Ovary (tissue), 9 donors: ENCODE results near the gene SUV39H2. TPM values are rescaled to one million over a fixed set of nuclear protein-coding genes. Genes with fewer than 3 reads are reported as not detected.

Experiments
- DNase-seq, 5 donors: peaks; one replicate each; pipeline ENCODE4 v3.0.0-alpha.2; 2019 to 2020
- H3K27ac ChIP-seq, 2 donors: fragments of 200-600 bp; one replicate each; pipeline versions ENCODE4 v1.5.1 to v1.8.0; 2019 to 2022
- H3K27me3 ChIP-seq: fragments of 200-600 bp; one replicate; pipeline ENCODE4 v1.8.0; 2022
- H3K36me3 ChIP-seq: fragments of 200-600 bp; sonication (generic); one replicate; pipeline ENCODE4 v1.5.1; 2019
- H3K4me1 ChIP-seq: one replicate; pipeline ENCODE4 v1.8.1; 2013; ENCODE audit warnings: mild to moderate bottlenecking, moderate library complexity; ENCODE audit not compliant: insufficient read depth
- H3K4me3 ChIP-seq: fragments of 200-600 bp; sonication (generic); one replicate; pipeline ENCODE4 v1.5.1; 2017
- H3K9me3 ChIP-seq, 2 donors: fragments of 200-600 bp in 1 of 2; sonication (generic) in 1 of 2; one replicate each; pipeline versions ENCODE4 v1.5.1 to v1.8.1; 2013 to 2019; ENCODE audit warnings: mild to moderate bottlenecking in 1 of 2, moderate library complexity in 1 of 2
- EP300 ChIP-seq: sonication (generic); formaldehyde crosslinking; IDR thresholded peaks from one replicate; pipeline ENCODE4 v1.6.1; 2017; ENCODE audit warnings: antibody characterized with exemption
- POLR2A ChIP-seq: fragments of 450-650 bp; IDR thresholded peaks from one replicate; pipeline ENCODE4 v1.6.1; 2017; ENCODE audit warnings: antibody characterized with exemption, mild to moderate bottlenecking, moderate library complexity
- WGBS, 3 donors: extraction: QIAGEN DNeasy Blood & Tissue Kit in 1 of 3; methylation state at CpG; one replicate each; pipeline versions ENCODE4 v1.1.5 to v1.1.7; 2013 to 2017; 5-methylcytosine and 5-hydroxymethylcytosine counted together
- intact Hi-C, 4 donors: fragments of 100-400 bp; cut with DNase I; formaldehyde crosslinking; loops; one replicate each; pipeline versions ENCODE4 v1.11.0 to v1.15.1; 2022 to 2023
- polyA plus RNA-seq, 2 donors: library from polyadenylated mRNA; stranded (reverse); fragments of 200-250 nt in 1 of 2; fragments of 350-450 nt in 1 of 2; fragmentation: Illumina TruSeq in 1 of 2; extraction: RNeasy Lipid Tissue Mini Kit (QIAGEN cat#74804) in 1 of 2; gene quantifications; one replicate each; pipeline ENCODE4 v1.2.3, GENCODE V29; 2013 to 2014
- total RNA-seq, 7 donors: library from RNA; depleted of rRNA in 2 of 7; stranded (reverse); fragments of >200 nt in 2 of 7; fragmentation: NEBNext Ultra II Directional in 3 of 7; extraction: Animal tissue kit (Norgen Biotek cat#: 25700) in 3 of 7; gene quantifications; one replicate each; pipeline versions ENCODE4 v1.1.0 to v1.2.4, GENCODE V29; 2016 to 2023
- TF ChIP-seq, protein P1 (sequence below), 3 donors: fragments of 450-650 bp in 2 of 3; fragments of 200-600 bp in 1 of 3; IDR thresholded peaks; one replicate each; pipeline versions ENCODE4 v1.5.1 to v1.8.0; 2016 to 2022; ENCODE audit warnings: antibody characterized with exemption in 3 of 3, mild to moderate bottlenecking in 1 of 3
- donor health status: DM: no; HTN: no; CAD: no; lungs with moderate emphysema.
- donor health status: DM: no; HTN: no; CAD: no.
- donor health status: Bipolar disorder and iron deficiency.
- donor health status: DM: yes; HTN: yes; CAD: no.
- donor health status: DM: no; HTN: no; CAD: no.
- donor health status: DM: yes; HTN: yes; CAD: no.

Gene SUV39H2
- total and polyA plus RNA-seq, 9 donors, result 3.0 to 16.4 (median 7.1) TPM

GRCh38 chr10:14873090-14873760, 5.4 kb upstream of the SUV39H2 start:
- 57 to 68% (median 65%) methylated on average over 2 of the region's 2 CpGs for WGBS, 3 donors
- intact Hi-C loops, result no loop called here
- Histone ChIP-seq H3K9me3 (no peaks in the 10 kb centered on the region), H3K4me1 (no peaks in the 10 kb centered on the region), H3K4me3 (no peak overlapping the region), H3K36me3 (no peaks in the 10 kb centered on the region), H3K27me3 (no peaks in the 10 kb centered on the region), H3K27ac (no peak overlapping the region)
- no peak for DNase-seq
- TF ChIP-seq EP300 (no peak), POLR2A (no peak)
- TF ChIP-seq, protein P1, sequence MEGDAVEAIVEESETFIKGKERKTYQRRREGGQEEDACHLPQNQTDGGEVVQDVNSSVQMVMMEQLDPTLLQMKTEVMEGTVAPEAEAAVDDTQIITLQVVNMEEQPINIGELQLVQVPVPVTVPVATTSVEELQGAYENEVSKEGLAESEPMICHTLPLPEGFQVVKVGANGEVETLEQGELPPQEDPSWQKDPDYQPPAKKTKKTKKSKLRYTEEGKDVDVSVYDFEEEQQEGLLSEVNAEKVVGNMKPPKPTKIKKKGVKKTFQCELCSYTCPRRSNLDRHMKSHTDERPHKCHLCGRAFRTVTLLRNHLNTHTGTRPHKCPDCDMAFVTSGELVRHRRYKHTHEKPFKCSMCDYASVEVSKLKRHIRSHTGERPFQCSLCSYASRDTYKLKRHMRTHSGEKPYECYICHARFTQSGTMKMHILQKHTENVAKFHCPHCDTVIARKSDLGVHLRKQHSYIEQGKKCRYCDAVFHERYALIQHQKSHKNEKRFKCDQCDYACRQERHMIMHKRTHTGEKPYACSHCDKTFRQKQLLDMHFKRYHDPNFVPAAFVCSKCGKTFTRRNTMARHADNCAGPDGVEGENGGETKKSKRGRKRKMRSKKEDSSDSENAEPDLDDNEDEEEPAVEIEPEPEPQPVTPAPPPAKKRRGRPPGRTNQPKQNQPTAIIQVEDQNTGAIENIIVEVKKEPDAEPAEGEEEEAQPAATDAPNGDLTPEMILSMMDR (IDR thresholded peaks at IDR 0.05), result no peak

GRCh38 chr10:14875941-14876340, 2.7 kb upstream of the SUV39H2 start:
- H3K9me3 ChIP-seq, result no peaks in the 10 kb centered on the region
- 94 to 96% (median 95%) methylated on average over 12 of the region's 12 CpGs for WGBS, 3 donors
- TF ChIP-seq POLR2A, result no peak
- no peak for TF ChIP-seq EP300
- TF ChIP-seq, protein P1 (IDR thresholded peaks at IDR 0.05), result no peak
- no peak overlapping the region for H3K4me3 ChIP-seq
- H3K27ac ChIP-seq, result no peak overlapping the region
- intact Hi-C loops, result no loop called here
- no peaks in the 10 kb centered on the region for H3K36me3 ChIP-seq
- DNase-seq, result no peak
- no peaks in the 10 kb centered on the region for H3K4me1 ChIP-seq
- H3K27me3 ChIP-seq, result no peaks in the 10 kb centered on the region

DNA sequence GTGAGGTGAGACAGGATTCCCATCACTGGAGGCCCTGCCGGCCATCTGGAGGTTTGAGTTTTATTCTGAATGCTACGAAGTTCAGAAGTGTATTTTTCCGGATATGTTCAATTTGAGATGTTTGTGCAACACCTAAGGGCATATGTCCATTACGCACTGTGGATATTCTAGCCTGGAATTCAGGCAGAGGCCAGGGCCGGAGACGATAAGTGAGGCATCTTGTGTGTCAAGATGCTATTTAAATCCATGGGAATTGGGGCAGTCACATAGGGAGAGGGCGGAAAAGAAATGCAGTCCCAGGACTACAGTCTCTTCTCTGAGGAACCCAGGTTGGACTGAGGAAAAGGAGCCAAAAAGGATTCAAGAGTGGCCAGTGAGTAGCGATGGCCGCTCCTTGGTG, 1.9 kb upstream of the SUV39H2 start:
- H3K9me3 ChIP-seq, result no peaks in the 10 kb centered on the region
- H3K4me3 ChIP-seq, result no peak overlapping the region
- H3K27me3 ChIP-seq, result no peaks in the 10 kb centered on the region
- H3K27ac ChIP-seq, result no peak overlapping the region
- H3K4me1 ChIP-seq, result no peaks in the 10 kb centered on the region
- 80 to 86% (median 85%) methylated on average over 9 of the region's 9 CpGs for WGBS, 3 donors
- TF ChIP-seq POLR2A, result no peak
- TF ChIP-seq, protein P1 (IDR thresholded peaks at IDR 0.05), result no peak
- TF ChIP-seq EP300, result no peak
- DNase-seq, result no peak
- no peaks in the 10 kb centered on the region for H3K36me3 ChIP-seq
- intact Hi-C loops, result no loop called here

DNA sequence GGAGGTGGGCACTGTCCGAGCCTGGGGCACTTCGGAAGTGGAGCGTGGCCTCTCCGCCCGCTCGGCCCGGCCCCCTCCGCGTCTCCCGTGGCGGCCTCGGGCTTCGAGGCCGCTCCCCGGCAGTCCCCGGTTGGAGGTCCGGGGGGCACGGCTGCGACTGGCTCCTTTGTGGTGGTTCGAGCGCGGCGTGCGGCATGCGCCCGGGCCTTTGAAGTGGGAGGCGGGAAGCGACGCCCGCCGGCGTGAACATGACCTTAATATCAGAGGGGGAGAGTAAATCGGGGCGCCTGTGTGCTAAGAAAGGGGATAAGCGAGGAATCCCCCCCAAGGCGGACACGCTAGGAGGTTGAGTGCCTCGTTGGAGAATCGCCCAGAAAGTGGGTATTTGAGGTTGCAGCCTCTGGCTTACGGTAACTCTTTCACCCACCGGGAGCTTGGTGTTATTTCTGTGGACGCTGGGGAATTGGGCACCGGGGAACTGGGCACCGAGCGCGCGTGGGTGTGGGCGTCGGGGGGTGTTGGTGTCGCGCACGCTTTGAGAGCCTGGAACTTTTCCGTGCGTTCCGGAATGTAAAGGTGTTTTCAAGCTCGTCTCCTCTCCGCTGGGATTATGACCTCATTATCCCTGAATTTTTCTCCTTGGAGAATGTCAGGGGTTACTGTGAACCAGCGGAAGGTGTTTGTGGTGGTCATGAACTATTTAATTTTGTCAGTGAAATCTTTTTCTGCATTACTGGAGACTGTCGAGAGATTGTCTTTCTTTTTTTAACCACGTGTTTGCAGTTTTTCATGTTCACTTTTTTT, 660 bp downstream of the SUV39H2 start:
- 0 to 1% (median 0%) methylated on average over 60 of the region's 60 CpGs for WGBS, 3 donors
- intact Hi-C loops, result no loop called here
- no peaks in the 10 kb centered on the region for H3K9me3 ChIP-seq
- peak in 1 of 5 donors; percentile 30 for DNase-seq
- TF ChIP-seq EP300 (no peak), POLR2A (no peak)
- TF ChIP-seq, protein P1 (IDR thresholded peaks at IDR 0.05), result no peak
- peak overlapping the region; percentile 69 for H3K4me3 ChIP-seq
- H3K27me3 ChIP-seq, result no peaks in the 10 kb centered on the region
- peak overlapping the region; percentile 70 to 90 for H3K27ac ChIP-seq
- no peaks in the 10 kb centered on the region for H3K4me1 ChIP-seq
- H3K36me3 ChIP-seq, result no peaks in the 10 kb centered on the region
